CD4-positive, alpha-beta T cell treated with Interferon alpha-2 for 1 hour (primary cell): ENCODE results near the gene BANF1.
"Not testable (repeated sequence)": the region's sequence is repeated elsewhere in the genome, so short reads cannot be mapped to it uniquely, and the experiment has no call there.

ENCODE experiments used
- DNase-seq, 2 donors: peaks; one replicate each; pipeline ENCODE4 v3.0.0-alpha.2; 2020 to 2022

BANF1 gene

DNA sequence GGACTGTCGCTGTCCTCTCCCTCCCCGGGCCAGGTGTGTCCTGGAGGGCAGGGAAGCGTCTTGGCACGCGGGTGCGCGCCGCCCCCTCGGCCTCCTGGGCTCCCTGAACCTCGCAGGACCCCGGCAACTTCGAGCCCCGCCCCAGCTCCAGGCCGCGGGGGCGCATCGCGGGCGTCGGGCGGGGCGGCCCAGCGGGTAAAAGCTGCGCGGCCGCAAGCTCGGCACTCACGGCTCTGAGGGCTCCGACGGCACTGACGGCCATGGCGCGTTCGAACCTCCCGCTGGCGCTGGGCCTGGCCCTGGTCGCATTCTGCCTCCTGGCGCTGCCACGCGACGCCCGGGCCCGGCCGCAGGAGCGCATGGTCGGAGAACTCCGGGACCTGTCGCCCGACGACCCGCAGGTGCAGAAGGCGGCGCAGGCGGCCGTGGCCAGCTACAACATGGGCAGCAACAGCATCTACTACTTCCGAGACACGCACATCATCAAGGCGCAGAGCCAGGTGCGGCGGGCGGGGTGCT lies 9.5 kb downstream of the BANF1 start, which contains the start of gene CST6:
Gene CST6 (plus strand): TSS at position 224 of the 519 bp plus-strand sequence. CDS start 37 bp downstream, at position 261.
- DNase-seq, result no peak

DNA sequence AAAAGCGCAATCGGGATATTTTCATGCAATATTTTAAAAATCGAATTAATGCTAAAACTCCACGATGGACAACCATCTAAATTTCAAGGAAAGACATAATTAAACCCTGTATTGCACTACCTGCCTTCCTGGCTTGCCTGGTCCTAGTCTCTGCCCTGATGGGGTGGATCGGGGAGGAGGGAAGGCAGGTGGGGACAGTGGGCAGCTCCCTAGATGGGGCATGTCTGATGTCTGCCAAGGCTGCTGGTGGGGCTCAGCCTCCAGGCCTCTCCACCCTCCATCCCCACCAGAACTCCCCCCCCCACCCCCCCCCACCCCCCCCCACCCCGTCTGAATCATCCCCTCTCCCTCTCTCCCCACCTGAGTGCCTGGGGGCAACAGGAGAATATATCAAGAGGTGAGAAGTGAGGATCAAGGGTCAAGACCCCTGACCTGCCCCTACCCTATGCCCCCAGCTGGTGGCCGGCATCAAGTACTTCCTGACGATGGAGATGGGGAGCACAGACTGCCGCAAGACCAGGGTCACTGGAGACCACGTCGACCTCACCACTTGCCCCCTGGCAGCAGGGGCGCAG lies 10.2 kb downstream of the BANF1 start:
- DNase-seq, result no peak

- peak in 1 of 2 donors; percentile 42 for DNase-seq
Measured at GRCh38 chr11:66012946-66013761, 10.9 kb downstream of the BANF1 start.

DNA sequence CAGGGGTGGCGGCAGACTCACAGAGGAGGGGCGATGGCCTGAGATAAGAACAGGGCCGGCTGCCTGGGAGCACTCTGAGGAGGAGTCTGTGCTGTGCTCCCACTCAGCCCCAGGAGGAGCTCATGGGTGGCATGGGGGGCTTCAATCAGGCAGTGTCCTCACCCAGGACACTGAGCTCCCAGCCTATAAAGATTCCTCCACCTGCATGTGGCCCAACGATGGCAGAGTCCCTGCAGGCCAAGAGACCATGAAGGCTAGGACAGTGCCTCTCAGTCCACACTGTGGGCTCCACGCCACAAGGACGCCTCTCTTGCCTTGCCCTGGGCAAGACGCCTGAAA lies 11.4 kb downstream of the BANF1 start:
- no peak for DNase-seq

- DNase-seq, result no peak
Measured at GRCh38 chr11:66014804-66015453, 12.6 kb downstream of the BANF1 start.

GRCh38 chr11:66015454-66015881 lies 13.2 kb downstream of the BANF1 start:
- DNase-seq, result no peak

DNA sequence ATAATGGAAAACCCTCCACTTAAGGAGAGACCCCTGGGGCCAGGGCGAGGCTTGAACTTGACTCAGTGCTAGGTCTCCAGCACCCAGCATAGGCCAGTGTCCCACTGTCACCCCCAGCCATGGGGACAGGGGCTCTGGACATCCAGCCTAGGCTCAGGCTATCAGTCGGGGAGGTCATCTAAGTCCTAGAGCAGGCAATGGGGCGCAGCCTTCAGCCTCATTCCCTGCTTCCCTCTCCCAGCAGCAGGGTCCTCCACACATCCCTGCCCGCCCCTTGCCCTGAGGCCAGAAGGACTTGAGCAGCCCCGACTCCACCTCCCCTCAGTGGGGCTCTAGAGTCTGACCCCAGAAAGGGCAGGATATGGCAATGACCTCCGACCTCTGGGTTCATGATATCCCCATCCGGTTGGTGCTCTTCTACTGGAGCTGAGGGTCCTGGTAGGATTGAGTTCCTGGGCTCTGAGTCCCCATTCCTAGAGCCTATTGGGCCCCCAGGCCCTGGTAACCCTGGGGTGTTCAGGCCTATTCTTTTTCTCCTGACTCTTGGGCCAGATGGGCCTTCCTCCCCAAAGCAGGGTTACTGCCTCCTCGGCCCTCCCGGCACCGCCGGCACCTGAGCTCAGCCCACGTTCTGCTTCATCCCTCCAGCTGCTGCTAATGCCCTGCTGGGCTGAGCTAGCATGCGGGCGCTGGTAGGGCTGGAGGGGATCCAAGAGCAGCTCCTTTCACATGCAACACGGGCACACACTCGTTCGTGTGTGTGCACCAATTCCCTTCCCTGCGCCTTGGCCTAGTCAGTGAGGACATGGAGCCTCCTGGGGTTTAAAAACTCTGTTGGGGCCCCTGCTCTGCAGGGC lies 13.9 kb downstream of the BANF1 start:
- DNase-seq, result no peak

DNA sequence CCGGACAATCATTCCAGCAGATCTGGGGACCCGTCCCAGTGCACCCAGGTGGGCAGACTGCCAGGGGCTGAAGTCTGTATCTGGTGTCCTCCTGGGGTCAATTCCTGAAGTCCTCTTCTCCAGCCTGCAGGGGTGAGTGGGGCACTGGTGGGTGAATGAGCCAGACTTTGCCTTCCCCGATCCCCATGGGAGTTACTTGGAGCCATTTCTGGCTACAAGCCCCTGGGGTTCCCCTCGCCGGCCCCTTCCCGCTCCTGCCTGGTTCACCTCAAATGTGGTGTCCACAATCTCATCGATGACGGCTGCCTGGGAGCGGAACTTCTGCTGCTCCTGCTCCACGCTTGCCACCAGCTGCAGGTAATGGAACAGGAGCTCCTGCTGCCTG lies 14.5 kb downstream of the BANF1 start:
- DNase-seq, result no peak

DNA sequence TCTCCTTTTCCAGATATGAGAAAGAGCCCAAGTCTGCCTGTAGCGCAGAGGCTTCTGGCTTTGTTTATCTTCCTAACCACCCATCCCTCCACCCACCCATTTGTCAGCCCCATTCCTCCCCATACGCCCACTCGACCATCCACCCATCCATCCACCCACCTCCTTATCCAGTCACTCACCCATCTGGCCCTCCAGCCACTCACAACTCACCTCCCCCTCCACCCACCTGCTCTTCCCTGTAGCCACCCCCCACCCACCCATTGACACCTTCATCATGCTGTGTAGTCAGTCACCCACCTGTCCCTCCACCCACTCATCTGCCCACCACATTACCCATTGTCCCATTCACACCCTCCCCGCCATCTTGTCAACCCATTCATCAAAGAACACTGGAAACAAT lies 15.0 kb downstream of the BANF1 start:
- DNase-seq, result no peak

DNA sequence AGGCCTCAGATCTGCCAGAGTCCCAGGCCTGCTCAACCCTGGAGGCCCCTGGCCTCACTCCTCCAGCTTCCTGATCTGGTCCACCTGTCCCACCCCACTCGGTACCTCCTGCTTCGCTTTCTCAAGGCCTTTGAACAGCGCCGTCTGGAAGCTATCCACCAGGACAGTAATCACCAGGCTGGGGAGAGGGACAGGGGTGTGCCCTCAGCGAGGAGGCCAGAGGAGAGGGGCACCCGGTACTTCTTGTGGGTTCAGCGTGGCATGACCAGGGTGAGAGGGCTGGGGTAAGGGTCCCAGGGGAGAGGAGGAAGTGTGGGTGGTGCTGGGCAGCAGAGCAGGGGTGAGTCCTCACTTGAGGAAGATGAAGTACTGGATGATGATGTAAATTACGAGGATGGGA lies 17.9 kb downstream of the BANF1 start:
- no peak for DNase-seq

- peak; percentile 10 to 65 for DNase-seq
Measured at GRCh38 chr11:66020618-66021357, 18.5 kb downstream of the BANF1 start.

DNA sequence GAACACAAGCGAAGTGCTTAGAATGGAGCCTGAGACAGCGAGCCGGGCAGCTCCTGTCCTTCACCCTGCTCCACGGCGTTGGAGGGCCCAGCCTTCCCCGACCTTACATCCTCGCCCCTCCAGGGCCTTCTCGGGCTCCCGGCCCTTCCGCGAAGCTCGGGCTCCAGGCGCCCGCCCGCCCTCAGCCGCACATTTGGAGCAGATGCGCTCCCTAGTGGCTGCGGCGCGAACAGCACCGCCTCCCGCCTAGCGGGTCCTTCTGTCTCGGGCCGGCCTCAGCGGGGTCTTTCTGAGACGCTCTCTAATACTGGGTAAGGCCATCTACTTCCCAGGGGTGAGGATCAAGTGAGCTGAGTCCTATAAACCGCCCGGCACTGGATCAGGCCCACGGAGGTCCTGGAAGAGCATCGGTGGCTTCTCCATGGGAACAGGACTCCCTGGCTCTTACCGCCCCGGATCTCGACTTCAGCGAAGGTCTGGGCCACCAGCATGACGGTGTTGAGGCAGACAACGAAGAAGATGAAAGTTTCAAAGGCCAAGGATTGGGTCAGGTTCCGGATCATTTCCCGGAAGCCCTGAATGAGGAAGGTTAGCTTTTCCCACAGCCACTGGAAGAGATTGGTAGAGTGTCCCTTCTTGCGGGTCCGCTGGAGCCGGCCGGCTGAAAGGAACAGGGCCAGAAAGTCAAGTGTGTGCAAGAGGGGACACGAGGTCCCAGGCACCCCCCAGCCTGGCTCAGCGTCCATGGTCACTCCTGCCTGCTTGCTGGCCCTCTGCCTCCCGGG lies 20.3 kb downstream of the BANF1 start:
- peak; percentile 67 to 78 for DNase-seq

GRCh38 chr11:66023186-66023440 lies 20.8 kb downstream of the BANF1 start:
- DNase-seq, result not testable (repeated sequence)

GRCh38 chr11:66026017-66026529 lies 23.8 kb downstream of the BANF1 start, which contains the start of gene CATSPER1:
Gene CATSPER1 (minus strand): TSS chr11:66026479. CDS start chr11:66026379, 100 bp downstream.
- no peak for DNase-seq

- DNase-seq, result no peak
Measured at GRCh38 chr11:66032957-66033735, 30.8 kb downstream of the BANF1 start.

- no peak for DNase-seq
Measured at GRCh38 chr11:66035653-66036333, 33.5 kb downstream of the BANF1 start.

DNA sequence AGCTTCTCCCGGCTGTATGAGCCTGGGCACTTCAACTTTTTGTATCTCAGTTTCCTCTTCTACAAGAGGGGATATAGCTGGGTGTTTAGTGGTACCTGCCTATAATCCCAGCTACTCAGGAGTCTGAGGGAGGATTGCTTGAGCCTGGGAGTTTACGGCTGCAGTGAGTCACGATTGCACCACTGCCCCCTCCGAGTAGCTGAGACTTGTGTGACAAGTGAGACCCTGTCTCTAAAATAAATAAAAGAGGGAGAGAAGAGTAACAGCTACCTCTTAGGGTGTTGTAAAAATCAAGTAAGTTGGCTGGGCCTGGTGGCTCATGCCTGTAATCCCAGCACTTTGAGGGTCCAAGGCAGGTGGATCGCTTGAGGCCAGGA lies 34.0 kb downstream of the BANF1 start:
- no peak for DNase-seq

- no peak for DNase-seq
Measured at GRCh38 chr11:66037327-66037726, 35.0 kb downstream of the BANF1 start.

- no peak for DNase-seq
Measured at GRCh38 chr11:66039765-66040164, 37.5 kb downstream of the BANF1 start.
